ENCODE results near the gene KLRB1. TPM values are rescaled to one million over a fixed set of nuclear protein-coding genes. Genes with fewer than 3 reads are reported as not detected.
"Not testable (repeated sequence)": the region's sequence is repeated elsewhere in the genome, so short reads cannot be mapped to it uniquely, and the experiment has no call there.

Gene KLRB1
- total RNA-seq, 4 donors from 2014 or later: 1.2 to 5.2 TPM; not detected in 2

GRCh38 chr12:9648701-9649531 lies 41.2 kb upstream of the KLRB1 start:
- WGBS, 2 donors (ENCODE audit: low coverage in 1 of 2): 10 to 16% methylated on average over 13 of the region's 13 CpGs
- in situ Hi-C loops (cut with MboI; ENCODE audit: low pct_ligation_motif_present in 1 of 4, low pct_unique_long_range_greater_than_20kb in 1 of 4, low sequenced_read_pairs in 3 of 4) (no loop called here), intact Hi-C loops (cut with DNase I; ENCODE audit: low total_unique reads) (no loop called here)
- DNase-seq: no peak
- peak overlapping the region; percentile 57 to 83 (median 74) for H3K4me3 ChIP-seq
- H3K9me3 ChIP-seq: no peaks in the 10 kb centered on the region
- H3K27ac ChIP-seq: peak overlapping the region; percentile 86 to 90 (median 88)
- H3K27me3 ChIP-seq: no peaks in the 10 kb centered on the region
- TF ChIP-seq CTCF (IDR thresholded peaks at IDR 0.05) (peak in 1 of 5 experiments; percentile 2), EP300 (IDR thresholded peaks at IDR 0.05; ENCODE audit: low read depth) (no peak)
- no peaks in the 10 kb centered on the region for H3K36me3 ChIP-seq
- peaks cover 0 to 31% (median 8%) of the 10 kb centered on the region in 4 donors for H3K4me1 ChIP-seq

GRCh38 chr12:9647825-9648700 lies 40.3 kb upstream of the KLRB1 start:
- Histone ChIP-seq H3K36me3 (no peaks in the 10 kb centered on the region), H3K27ac (peak overlapping the region; percentile 86 to 90 (median 88)), H3K27me3 (no peaks in the 10 kb centered on the region), H3K4me1 (peaks cover 0 to 31% (median 8%) of the 10 kb centered on the region in 4 donors), H3K4me3 (peak overlapping the region; percentile 57 to 83 (median 74)), H3K9me3 (no peaks in the 10 kb centered on the region)
- in situ Hi-C loops (cut with MboI; ENCODE audit: low pct_ligation_motif_present in 1 of 4, low pct_unique_long_range_greater_than_20kb in 1 of 4, low sequenced_read_pairs in 3 of 4): no loop called here
- 0% methylated on average over 50 of the region's 55 CpGs; no CpG with 5 or more reads in 1 of the 2 donors for WGBS, 2 donors (ENCODE audit: low coverage in 1 of 2)
- intact Hi-C loops (cut with DNase I; ENCODE audit: low total_unique reads): no loop called here
- peak; percentile 88 for DNase-seq
- TF ChIP-seq POLR2AphosphoS5 (IDR thresholded peaks at IDR 0.05) (peak; percentile 52 to 79 (median 59)), POLR2A (IDR thresholded peaks at IDR 0.05) (peak; percentile 83), CTCF (IDR thresholded peaks at IDR 0.05) (peak in 1 of 5 experiments; percentile 10), EP300 (IDR thresholded peaks at IDR 0.05; ENCODE audit: low read depth) (no peak)

- no peaks in the 10 kb centered on the region for H3K36me3 ChIP-seq
- peak overlapping the region; percentile 86 to 90 (median 88) for H3K27ac ChIP-seq
- in situ Hi-C loops (cut with MboI; ENCODE audit: low pct_ligation_motif_present in 1 of 4, low pct_unique_long_range_greater_than_20kb in 1 of 4, low sequenced_read_pairs in 3 of 4) (no loop called here), intact Hi-C loops (cut with DNase I; ENCODE audit: low total_unique reads) (no loop called here)
- DNase-seq: no peak
- peaks cover 0 to 31% (median 8%) of the 10 kb centered on the region in 4 donors for H3K4me1 ChIP-seq
- no peaks in the 10 kb centered on the region for H3K9me3 ChIP-seq
- peak overlapping the region; percentile 57 to 83 (median 74) for H3K4me3 ChIP-seq
- 44 to 70% methylated on average over 4 to 13 of the region's 13 CpGs for WGBS, 2 donors (ENCODE audit: low coverage in 1 of 2)
- no peak for TF ChIP-seq CTCF (IDR thresholded peaks at IDR 0.05)
- TF ChIP-seq POLR2AphosphoS5 (IDR thresholded peaks at IDR 0.05): no peak
- no peak for TF ChIP-seq POLR2A (IDR thresholded peaks at IDR 0.05)
- no peak for TF ChIP-seq EP300 (IDR thresholded peaks at IDR 0.05; ENCODE audit: low read depth)
- no peaks in the 10 kb centered on the region for H3K27me3 ChIP-seq
Measured at GRCh38 chr12:9646794-9647781, 39.4 kb upstream of the KLRB1 start.

GRCh38 chr12:9644985-9645551 lies 37.4 kb upstream of the KLRB1 start:
- H3K4me3 ChIP-seq; H3K36me3 ChIP-seq; intact Hi-C loops (cut with DNase I; ENCODE audit: low total_unique reads); H3K27me3 ChIP-seq; H3K27ac ChIP-seq; in situ Hi-C loops (cut with MboI; ENCODE audit: low pct_ligation_motif_present in 1 of 4, low pct_unique_long_range_greater_than_20kb in 1 of 4, low sequenced_read_pairs in 3 of 4); DNase-seq; H3K9me3 ChIP-seq: not testable (repeated sequence)
- 65% methylated on average over 1 of the region's 1 CpG; no CpG with 5 or more reads in 1 of the 2 donors for WGBS, 2 donors (ENCODE audit: low coverage in 1 of 2)
- peaks cover 0 to 20% (median 7%) of the 10 kb centered on the region in 4 donors for H3K4me1 ChIP-seq
